Omental fat pad (tissue), 4 donors: ENCODE data around the gene KLK8. TPM values are rescaled to one million over a fixed set of nuclear protein-coding genes. Genes with fewer than 3 reads are reported as not detected.

Experiments used
- ATAC-seq: fragments of 150-250 bp; one replicate; pipeline ENCODE4 v1.9.1; 2016; ENCODE audit warnings: mild to moderate bottlenecking, moderate library complexity; ENCODE audit not compliant: low FRiP score
- DNase-seq: peaks from one replicate; pipeline ENCODE4 v3.0.0-alpha.2; 2019; ENCODE audit warnings: low spot score
- CTCF ChIP-seq, 3 donors: fragments of 450-650 bp; IDR thresholded peaks; one replicate each; pipeline ENCODE4 v1.5.1; 2016 to 2017; ENCODE audit warnings: antibody characterized with exemption in 3 of 3, mild to moderate bottlenecking in 3 of 3, moderate library complexity in 2 of 3
- total RNA-seq, 4 donors: library from RNA; depleted of rRNA; stranded (reverse); fragments of >200 nt; gene quantifications; one replicate each; pipeline ENCODE4 v1.1.0, GENCODE V29; 2016

The KLK8 gene
- total RNA-seq: 10 to 100 TPM in 1 of 4 donors, 1 to 10 TPM in 2, not detected in 1; 2.8 to 15.0 (median 3.4) TPM

GRCh38 chr19:51001515-51001914 lies at the start of gene KLK8:
Gene KLK8, minus strand, starts transcription at chr19:51001604. Its CDS starts 437 bp downstream, at chr19:51001167.
- peak; percentile 80 for ATAC-seq
- DNase-seq: no peak
- no peak for TF ChIP-seq CTCF (IDR thresholded peaks at IDR 0.05)

GRCh38 chr19:51047031-51047335 lies 45.6 kb upstream of the KLK8 start:
- ATAC-seq: no peak
- DNase-seq: no peak
- TF ChIP-seq CTCF (IDR thresholded peaks at IDR 0.05): no peak

- DNase-seq (no peak), ATAC-seq (no peak)
- TF ChIP-seq CTCF (IDR thresholded peaks at IDR 0.05): no peak
Measured at GRCh38 chr19:51044327-51044726, 42.9 kb upstream of the KLK8 start.

GRCh38 chr19:51043497-51043896 lies 42.1 kb upstream of the KLK8 start:
- no peak for TF ChIP-seq CTCF (IDR thresholded peaks at IDR 0.05)
- ATAC-seq (no peak), DNase-seq (no peak)

GRCh38 chr19:51040151-51040550 lies 38.7 kb upstream of the KLK8 start:
- DNase-seq (no peak), ATAC-seq (no peak)
- no peak for TF ChIP-seq CTCF (IDR thresholded peaks at IDR 0.05)

GRCh38 chr19:51036519-51036918 lies 35.1 kb upstream of the KLK8 start:
- no peak for TF ChIP-seq CTCF (IDR thresholded peaks at IDR 0.05)
- ATAC-seq (no peak), DNase-seq (no peak)

- TF ChIP-seq CTCF (IDR thresholded peaks at IDR 0.05): no peak
- DNase-seq: no peak
- ATAC-seq: no peak
Measured at GRCh38 chr19:51034704-51035103, 33.3 kb upstream of the KLK8 start, which contains the start of gene KLK12. Gene KLK12, minus strand, starts transcription at chr19:51035002. Its CDS starts 381 bp downstream, at chr19:51034621.
